Peyer's patch (tissue), 4 donors: ENCODE data around the gene GIMAP6.
"Not testable (repeated sequence)": the region's sequence is repeated elsewhere in the genome, so short reads cannot be mapped to it uniquely, and the experiment has no call there.

ENCODE experiments used
- CTCF ChIP-seq, 6 experiments: fragments of 450-650 bp in 4 of 6; fragments of 200-600 bp in 2 of 6; sonication (generic) in 1 of 6; IDR thresholded peaks; one replicate each; pipeline ENCODE4 v1.5.1; 2017 to 2019; ENCODE audit warnings: antibody characterized with exemption in 6 of 6, mild to moderate bottlenecking in 3 of 6, moderate library complexity in 1 of 6
- POLR2A ChIP-seq, 2 donors: fragments of 450-650 bp; IDR thresholded peaks; one replicate each; pipeline ENCODE4 v1.5.1; 2017; ENCODE audit warnings: antibody characterized with exemption in 2 of 2, mild to moderate bottlenecking in 2 of 2, moderate library complexity in 2 of 2

- TF ChIP-seq CTCF, POLR2A (IDR thresholded peaks at IDR 0.05): not testable (repeated sequence)
These were observed 17.8 kb downstream of the GIMAP6 start for GRCh38 chr7:150614426-150614825.
